GM21786 (cell line): ENCODE measurements around the gene TRAM2.
A peak's percentile ranks its signal among the peaks of the same experiment; 100 is the strongest.

ENCODE experiments used
- ATAC-seq: cut with Tn5 transposase; IDR thresholded peaks from one replicate; pipeline ENCODE4 v1.9.1; 2021; ENCODE audit not compliant: unreplicated experiment

TRAM2 gene

DNA sequence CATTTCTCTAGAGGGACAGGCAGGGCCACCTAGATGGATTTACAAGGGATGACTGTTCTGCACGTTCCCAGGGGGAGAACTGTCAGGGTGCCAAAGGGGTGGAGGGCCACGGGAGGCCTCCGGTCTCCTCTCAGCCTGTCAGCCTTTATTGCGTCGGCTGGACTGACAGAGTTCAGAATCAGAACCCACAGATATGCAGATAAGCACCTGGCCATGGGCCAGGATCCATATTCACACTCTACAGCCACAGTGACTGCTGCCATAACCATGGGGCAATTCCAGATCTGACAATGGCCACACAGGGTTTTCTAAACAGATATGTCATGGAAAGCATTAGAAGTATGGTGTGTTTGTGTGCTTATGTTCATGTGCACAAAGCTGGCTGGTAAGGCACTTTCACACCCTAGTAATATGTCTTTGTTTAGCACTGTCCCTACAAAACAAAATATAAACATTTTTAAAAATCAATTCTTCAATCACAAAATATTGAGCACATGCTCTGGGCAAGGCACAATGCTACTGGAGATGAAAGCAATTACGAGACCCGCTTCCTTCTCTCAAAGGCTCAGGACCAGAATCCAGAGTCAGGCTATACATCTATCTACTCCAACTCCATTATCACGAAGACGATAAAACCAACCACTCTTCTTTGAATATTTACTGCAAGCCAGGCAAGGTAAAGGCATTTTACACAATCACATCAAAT is 29.1 kb downstream of the TRAM2 start:
- ATAC-seq: no peak

DNA sequence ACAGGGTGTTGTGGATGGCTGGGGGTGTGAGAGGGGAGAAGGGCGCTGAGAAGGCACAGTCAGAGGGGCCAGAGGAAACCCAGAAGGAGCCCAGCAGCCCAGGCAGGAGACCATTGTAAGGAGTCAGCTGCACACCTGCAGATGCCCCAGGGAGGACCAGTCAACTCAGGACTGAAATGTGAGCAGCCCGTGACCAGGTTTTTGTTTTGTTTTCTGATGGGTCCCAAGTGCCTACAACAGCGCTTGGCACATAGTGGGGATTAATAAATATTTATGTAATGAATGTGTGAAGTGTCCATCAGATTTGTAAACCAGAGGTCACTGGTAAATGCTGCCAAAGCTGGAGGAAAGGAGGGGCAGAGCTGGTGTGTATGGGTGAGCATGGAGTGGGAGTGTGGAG is 30.2 kb downstream of the TRAM2 start:
- peak; percentile 89 for ATAC-seq

DNA sequence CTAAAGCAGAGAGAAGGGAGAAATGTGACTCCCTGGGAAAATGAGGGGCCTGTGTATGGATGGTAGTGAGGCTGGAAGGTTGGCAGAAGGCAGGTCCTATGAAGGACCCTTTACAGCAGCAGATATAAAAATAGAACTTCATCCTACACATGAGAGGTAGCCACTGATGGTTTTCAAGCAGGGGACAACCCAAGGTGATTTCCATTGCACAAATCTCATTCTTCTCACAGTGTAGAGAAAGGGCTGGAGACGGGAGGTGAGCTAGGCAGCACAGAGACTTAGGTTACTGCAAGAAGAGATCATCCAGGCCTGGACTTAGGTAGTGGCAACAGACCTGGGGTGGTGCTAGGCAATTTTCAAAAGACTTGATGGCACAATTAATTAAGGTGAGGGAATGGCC is 30.7 kb downstream of the TRAM2 start:
- peak; percentile 37 for ATAC-seq

DNA sequence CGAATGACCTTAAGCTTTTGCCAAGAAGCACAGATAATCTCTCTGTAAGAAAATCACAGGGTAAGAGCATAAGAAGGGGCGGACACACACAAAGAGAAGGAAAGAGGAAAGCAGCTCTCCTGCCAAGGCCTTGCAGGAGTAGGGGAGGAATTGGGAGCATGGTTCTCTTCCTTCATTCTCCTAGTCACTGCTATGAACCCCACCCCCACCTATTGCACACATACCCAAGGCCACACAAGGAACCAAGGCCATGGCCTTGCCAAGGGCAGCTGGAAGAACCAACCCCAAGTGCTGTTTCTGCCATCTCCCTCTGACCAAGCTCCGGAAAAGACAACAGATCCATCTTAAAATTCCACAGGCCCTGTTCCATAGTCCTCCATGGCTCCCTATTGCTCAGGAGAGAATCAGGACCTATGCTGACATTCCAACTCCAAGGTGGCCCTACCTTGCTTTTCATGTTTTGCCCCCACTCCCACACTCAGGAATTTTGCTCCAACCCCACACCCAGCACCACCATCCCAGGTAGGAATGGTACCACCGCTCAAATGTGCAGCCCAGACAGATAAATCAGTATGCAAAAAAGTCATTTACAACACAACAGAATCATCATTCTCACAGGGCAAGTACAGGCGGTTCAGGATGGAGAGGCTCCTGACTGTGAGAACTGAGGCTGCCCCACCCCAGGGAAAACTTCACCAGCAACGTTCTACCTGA is 31.3 kb downstream of the TRAM2 start:
- peak; percentile 9 for ATAC-seq

DNA sequence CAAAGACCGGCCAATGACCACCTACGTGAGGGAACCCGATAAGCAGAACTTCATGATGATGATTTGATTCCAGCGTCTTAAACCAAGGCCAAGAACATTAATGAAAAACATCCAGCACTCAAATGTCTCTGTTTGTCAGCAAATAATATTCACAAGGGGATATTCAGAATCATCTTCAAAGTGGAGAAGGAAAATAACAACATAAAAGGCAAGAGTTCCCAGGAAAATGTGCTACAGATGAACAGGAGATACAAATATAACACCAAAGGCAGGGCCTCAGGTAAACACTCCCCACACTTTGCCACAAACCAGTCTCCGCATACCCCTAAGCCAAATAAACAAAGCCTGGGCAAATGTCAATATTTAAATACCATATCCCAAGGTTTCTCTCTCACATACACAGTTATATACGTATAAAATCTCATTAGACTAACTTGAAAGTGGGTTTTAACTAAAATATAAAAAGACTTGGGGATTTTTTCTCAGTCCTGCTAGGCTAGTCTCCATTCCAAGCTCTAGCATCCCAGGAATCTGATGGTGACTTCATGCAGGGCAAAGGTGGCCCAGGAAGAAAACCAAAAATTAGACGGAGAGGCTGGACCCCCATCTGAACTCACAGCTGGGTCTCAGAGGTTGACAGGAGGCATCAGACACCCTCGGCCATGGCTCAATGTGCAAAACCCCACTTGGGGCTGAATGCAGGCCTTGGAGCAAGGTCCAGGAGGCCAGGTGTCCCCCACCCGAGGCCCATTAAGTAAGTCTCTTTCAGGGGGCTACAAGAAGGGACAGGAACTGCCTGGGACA is 32.1 kb downstream of the TRAM2 start:
- ATAC-seq: no peak

DNA sequence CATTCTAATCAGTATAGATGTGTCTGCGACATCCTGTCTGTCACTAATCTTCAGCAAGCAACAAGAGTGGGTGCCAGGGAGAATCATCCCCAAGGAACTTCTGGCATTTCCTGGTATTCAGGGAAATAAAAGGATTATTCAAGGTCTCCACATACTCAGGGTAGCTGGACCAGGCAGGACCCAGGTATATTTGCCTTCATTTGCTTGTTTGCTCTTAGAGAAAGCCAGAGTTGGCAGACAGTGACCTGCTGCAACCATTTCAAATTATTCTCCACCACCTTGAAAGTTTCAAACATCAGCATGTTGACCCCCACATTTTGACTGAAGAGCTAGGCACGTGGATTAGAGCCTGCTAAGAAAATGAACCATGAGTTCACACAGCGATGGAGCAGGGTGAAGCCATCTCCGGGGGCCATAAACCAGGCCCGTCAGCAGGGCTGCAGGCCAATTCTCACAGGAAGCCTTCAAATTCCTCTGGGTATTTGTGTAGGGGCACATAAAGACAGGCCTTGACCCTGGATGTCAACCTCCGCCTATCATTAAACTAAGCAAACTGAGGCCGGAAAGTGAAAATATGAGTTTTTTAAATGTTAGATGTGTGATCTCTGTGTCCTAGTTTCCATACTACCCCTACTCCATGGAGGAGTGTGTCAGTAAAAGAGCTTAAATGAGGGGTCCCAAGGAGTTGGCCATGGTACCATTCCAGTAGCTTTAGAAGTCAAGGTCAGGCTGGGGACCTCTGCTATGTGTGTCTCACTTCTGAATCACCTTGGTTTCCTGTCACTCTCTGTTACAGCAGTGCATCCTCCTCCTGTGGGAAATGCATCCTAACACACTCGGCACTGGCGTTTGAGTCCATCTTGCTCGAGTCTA is 32.9 kb downstream of the TRAM2 start:
- ATAC-seq: no peak

DNA sequence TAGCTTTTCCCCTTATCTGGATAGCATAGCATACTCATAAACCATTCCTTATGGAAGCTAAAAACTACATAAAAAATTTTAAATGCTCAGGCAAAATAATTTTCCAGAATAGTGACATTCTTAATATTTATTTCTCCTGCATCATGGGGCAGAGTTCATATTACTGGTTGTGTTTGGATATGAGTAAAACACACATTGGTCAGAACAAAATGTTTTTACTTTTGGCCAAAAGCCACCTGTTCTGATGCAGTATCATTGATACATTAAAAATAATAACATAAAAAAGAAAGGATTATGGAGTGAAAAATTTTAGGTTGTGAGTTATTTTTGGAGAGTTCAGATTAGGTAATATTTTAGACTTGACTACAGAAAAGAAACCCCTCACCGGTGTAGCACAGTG is 33.6 kb downstream of the TRAM2 start:
- no peak for ATAC-seq

DNA sequence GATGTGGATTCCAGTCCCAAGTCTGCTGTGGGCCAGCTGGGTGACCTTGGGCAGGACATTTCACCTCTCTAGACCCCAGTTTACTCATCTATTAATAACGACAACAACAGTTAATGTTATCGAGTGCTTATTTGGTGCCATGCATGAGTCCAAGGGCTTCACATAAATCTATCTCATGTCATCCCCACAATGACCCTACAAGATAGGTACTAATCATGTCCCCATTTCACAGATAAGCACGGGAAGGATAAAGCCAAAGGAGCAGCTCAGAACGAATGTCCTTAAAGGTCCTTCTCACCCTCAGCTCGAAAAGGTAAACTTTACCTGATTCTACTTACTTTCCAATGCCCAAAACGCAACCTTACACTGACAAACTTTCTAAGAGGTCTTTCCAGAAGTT is 35.7 kb downstream of the TRAM2 start:
- ATAC-seq: no peak

DNA sequence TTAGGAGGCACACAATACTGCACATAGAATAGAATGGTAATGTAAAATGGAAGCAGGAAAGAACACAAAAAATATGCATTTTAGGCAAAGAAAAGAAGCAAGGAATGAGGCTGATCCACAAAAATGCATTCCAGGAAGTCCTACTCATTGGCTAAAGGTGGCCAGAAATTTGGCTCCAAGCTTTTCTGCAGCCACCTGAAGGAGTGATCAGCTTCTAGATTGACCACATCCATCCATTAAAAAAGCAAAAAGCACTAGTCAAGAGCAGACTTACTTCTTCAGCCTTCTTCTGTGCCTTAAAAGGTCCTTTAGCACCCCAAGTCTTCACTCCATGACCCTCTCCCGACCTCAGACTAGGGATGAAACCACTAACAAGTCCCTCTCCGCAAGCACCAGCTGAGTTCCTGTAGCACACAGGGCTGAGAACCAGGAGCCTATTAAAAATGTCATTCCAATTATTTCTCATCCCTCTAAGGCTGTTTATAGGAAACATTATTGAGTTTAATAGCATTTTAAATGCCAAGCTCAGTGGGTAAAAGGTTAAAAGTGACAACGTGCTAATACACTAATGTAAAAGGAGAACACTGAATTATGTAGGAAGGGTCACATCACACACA is 36.5 kb downstream of the TRAM2 start:
- ATAC-seq: no peak

DNA sequence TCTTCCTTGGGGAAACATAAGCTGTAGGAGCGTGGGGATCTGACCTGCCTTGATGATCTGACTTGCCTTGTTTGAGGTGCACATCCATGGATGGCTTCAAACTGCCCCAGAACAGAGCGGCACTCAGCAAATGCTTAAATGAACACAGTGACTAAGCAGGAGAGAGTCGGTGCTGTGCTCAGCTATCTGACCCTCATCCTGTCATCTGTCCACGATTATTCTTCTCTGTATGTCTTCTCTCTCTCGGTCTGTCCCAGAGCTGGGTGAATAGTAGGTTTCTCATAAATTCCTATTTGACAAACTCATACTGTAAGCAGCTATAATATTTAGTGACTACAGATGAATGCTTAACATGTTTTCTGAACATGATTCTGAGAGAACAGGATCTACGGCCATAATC is 37.3 kb downstream of the TRAM2 start:
- ATAC-seq: no peak

DNA sequence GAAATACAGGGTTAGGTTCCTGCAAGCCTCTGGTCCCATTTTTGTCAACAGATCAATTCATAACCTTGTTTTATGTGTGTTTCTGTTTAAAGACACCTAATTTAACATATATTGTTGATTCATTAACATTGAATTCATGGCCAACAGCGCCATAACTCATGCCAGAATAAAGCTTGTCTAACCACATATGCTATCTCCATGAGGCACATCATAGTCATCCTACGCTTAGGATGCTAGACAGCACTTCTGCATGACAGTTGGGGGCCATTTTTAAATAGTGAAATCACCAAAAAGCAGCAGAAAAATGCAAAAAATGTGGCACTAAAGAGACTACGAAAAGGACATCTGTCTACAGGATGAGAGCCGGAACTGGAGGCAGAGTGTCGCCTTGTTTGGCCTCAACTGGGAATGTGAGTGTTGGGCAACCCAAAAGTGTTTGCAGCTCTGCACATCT is 37.9 kb downstream of the TRAM2 start:
- no peak for ATAC-seq

DNA sequence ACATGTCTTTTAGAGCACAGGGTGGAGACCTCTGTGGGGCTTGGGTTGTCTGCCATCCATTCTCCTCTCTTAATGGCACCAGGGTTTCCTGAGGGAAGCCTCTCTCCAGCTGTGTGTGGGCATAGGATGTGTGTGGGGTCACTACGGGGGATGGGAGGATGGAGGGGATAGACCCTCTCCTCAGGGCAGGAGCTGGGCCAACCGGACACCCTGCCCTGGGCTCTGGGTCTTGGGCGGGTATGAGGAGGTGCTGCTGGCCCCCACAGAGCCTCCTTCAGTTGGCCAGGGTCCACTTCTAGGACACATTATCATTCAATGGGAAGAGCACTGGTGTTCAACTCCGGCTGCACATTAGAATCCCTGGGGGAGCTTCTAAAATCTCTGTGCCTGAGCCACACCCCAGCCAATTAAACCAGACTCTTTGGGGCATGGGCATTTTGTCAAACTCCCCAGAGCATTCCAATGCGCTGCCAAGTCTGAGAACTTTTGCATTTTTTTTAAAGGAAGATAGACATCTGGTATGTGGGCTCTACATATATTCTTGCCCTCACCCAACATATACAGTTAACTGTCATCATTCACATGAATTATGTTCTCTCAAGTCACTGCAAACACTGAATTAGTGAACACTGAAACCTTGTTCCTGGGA is 38.5 kb downstream of the TRAM2 start:
- ATAC-seq: no peak

DNA sequence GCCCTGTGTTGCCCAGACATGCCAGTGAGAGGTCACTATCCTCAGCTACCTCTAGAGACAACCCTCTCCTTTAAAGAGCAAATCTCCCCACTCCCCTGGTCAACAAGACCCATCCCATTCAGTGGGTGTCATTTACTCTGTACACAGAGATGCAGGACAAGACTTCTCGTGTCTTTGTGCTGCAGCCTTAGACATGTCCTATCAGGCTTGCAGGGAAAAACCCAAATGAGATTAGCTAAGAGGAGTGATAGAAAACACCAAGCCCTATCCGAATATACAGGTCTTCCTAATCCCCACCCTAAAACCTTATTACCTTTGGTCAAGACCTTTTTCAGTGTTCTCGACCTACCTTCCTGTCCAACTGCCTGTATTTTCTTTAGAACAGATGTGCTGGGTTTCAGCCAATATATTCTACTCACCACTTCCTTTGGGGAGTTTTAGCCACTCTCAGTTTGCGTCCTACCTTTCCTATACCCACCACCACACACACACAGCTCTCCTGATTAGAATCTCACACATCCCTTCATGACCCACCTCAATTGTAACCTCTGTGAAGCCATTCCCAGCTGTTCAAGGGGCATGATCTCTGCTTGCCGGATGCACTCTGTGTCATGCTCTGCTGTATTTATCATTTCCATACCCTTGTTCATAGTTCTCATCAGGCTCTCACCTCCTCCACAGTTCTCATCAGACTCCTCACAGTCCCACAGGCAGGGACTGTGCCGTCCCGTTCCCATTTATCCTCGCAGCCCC is 39.7 kb downstream of the TRAM2 start:
- peak; percentile 59 for ATAC-seq

DNA sequence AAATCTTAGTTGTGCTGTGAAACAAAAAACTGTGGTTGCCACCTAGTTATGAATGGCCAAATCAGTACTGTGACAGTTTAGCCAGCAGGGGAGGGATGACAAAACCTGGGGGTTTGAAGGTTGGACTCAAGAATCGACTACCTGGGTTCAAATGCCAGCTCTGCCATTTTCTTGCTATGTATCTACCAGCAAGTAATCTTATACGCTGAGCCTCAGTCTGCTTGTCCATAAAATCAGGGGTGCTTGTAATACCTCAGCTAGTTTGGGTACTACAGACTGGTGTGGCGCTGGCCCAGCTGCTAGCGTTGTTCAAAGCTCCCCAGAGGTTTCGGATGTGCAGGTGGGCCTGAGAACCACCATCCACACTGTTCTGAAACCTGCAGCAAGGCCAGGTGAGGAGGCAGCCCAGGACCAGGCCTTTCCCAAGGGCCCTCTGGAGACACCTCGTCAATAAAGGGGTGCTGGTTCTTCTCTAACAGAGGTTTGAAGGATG is 40.4 kb downstream of the TRAM2 start:
- ATAC-seq: peak; percentile 20

DNA sequence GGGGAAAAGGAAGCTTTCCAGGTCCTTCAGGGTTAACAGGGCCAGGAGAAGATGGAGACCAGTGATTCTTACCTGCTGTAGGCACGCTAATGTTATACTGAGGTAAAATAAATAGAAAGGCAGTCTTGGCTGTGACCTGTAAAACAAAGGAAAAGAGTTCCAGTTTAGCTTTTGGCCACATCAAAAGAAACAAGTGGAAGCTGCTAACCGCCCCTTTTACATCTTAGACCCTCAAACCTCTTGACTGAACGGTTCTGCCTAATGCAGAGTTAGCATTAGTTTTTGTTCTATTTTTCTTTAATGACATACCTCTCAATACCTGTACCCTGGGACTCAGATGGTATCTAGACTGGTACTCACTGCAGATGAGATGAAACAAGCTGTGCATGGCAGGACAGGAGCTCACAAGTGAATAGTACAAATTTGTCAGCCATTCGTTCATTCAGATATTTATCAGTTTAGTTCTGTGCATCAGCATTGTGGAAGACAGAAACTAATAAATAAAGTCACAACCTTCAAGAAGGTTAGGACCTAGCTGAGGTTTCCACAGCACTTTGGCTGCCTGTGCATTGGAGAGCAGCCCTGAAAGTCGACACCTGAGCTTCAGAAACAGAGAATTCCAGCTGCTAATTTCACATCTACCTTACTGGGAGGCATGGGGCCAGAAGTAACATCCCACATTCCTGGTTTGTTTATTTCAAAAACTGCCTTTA is 41.0 kb downstream of the TRAM2 start:
- ATAC-seq: peak; percentile 0

DNA sequence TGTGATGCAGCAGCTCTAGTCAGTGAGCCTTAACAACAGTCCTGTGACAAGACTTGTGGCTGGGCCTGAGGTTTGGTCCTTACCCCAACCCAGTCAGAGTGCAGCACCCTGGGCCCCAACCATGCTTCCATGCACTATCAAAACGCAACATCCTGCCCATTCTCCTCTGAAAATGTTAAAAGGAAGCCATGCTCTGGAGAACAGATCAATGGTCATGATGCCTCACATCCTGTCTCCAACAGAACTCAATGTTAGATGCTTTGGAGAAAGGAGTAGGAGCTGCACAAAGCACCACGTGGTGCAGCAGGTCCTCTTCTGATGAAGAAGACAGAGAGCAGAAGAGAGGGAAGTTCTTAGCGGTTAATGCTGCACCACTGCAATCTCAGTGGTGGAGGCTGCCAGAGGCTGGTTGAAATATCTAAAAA is 41.9 kb downstream of the TRAM2 start:
- ATAC-seq: peak; percentile 22

DNA sequence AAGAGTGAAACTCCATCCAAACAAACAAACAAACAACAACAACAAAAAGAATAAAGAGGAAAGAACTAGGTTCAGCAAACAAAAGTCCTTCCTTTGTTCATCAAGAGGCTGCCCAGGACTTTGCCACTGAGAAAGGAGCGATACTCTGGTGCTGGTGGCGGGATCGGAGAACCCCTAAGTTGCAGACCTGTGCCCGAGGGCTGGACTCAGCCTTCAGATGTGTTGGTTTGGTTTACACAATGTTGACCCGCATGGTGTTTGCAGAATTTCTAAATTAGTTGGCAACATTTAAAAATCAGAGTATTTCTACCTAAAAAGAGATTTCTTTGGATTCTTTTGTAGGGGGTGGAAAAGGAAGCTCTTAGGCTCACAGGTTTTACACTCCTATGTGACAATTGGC is 42.5 kb downstream of the TRAM2 start:
- ATAC-seq: no peak

DNA sequence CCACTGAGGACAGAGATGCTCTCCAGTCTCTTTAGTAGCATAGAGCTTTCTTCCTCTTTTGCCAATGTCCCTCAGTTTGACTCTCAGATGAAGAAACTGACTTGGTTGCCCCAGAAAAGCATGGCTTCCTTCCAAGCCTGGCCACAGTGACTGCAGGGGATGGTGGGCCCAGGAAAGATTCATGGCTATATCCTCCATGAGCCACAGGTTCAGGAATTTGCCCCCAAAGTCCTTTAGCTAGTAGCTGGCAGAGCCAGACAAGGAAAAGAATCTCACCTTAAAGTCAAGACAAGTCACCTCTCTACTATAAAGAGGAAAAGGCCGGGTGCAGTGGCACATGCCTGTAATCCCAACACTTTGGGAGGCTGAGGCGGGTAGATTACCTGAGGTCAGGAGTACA is 43.4 kb downstream of the TRAM2 start:
- ATAC-seq: no peak
